Caco-2 (cell line): Measurements from ENCODE around the gene NTN5. TPM values are rescaled to one million over a fixed set of nuclear protein-coding genes. Genes with fewer than 3 reads are reported as not detected.
"Not testable (repeated sequence)": the region's sequence is repeated elsewhere in the genome, so short reads cannot be mapped to it uniquely, and the experiment has no call there.

Experiments used
- BruUV-seq: library from RNA; stranded (reverse); fragments of 400-500 nt; replicated peaks from 2 replicates; lab custom pipeline; 2021; lab: Mats Ljungman, UMichigan
- CTCF ChIA-PET: fragments of 300-600 bp; sonication (Branson Sonifier 250); formaldehyde crosslinking; loops from one replicate; lab custom pipeline; 2022; ENCODE audit warnings: antibody characterized with exemption; lab: Charles Lee
- POLR2A ChIA-PET: fragments of 300-600 bp; sonication (Branson Sonifier 250); formaldehyde crosslinking; loops from one replicate; lab custom pipeline; 2022; ENCODE audit warnings: antibody characterized with exemption; lab: Charles Lee
- DNase-seq, 2 experiments: peaks; one replicate each; pipeline versions ENCODE4 v3.0.0 to v3.0.0-alpha.2; 2020 to 2022
- H3K27me3 ChIP-seq: replicated peaks from 2 replicates; pipeline ENCODE4 v1.6.0; 2011; ENCODE audit warnings: low read length; ENCODE audit not compliant: control insufficient read depth, insufficient read depth
- H3K36me3 ChIP-seq: 2 replicates; pipeline ENCODE4 v1.5.1; 2011; ENCODE audit warnings: low read length; ENCODE audit not compliant: control insufficient read depth, insufficient read depth
- H3K4me1 ChIP-seq: fragments of 250-450 bp; sonication (Bioruptor Pico); 2 replicates; pipeline ENCODE4 v1.5.1; 2020; ENCODE audit warnings: mild to moderate bottlenecking
- H3K4me3 ChIP-seq: 2 replicates; pipeline ENCODE4 v1.5.1; 2011; ENCODE audit warnings: low read depth, mild to moderate bottlenecking, control low read depth, low read length
- H3K9me3 ChIP-seq: fragments of 250-450 bp; sonication (Bioruptor Pico); 2 replicates; pipeline ENCODE4 v1.5.1; 2020; ENCODE audit warnings: mild to moderate bottlenecking, moderate library complexity
- H3K27ac Mint-ChIP-seq: one replicate; pipeline ENCODE4 v1.8.0; 2022; ENCODE audit warnings: mixed read lengths; ENCODE audit not compliant: unreplicated experiment
- H3K27me3 Mint-ChIP-seq: one replicate; pipeline ENCODE4 v1.8.0; 2022; ENCODE audit warnings: mixed read lengths; ENCODE audit not compliant: insufficient read depth, unreplicated experiment
- H3K36me3 Mint-ChIP-seq: one replicate; pipeline ENCODE4 v1.8.0; 2022; ENCODE audit warnings: mild to moderate bottlenecking, mixed read lengths; ENCODE audit not compliant: insufficient read depth, unreplicated experiment
- H3K4me1 Mint-ChIP-seq: one replicate; pipeline ENCODE4 v1.8.0; 2022; ENCODE audit warnings: low read depth, mixed read lengths; ENCODE audit not compliant: unreplicated experiment
- H3K4me3 Mint-ChIP-seq: one replicate; pipeline ENCODE4 v1.8.0; 2022; ENCODE audit warnings: mild to moderate bottlenecking, moderate library complexity, mixed read lengths; ENCODE audit not compliant: unreplicated experiment
- H3K9me3 Mint-ChIP-seq: one replicate; pipeline ENCODE4 v1.8.0; 2022; ENCODE audit warnings: mixed read lengths; ENCODE audit not compliant: unreplicated experiment
- intact Hi-C: fragments of 100-400 bp; cut with micrococcal nuclease; formaldehyde crosslinking; loops from one replicate; pipeline ENCODE4 v1.10.0; 2022; ENCODE audit not compliant: unreplicated experiment
- total RNA-seq: library from RNA; stranded (reverse); gene quantifications from 2 replicates; pipeline ENCODE4 v1.2.3, GENCODE V29; 2022
- TF ChIP-seq, protein P1 (sequence below), 2 experiments: fragments of 200-600 bp in 1 of 2; IDR thresholded peaks; 1 replicate in 1 of 2; 2 replicates in 1 of 2; pipeline versions ENCODE4 v1.5.1 to v1.8.0; 2011 to 2022; ENCODE audit warnings: antibody characterized with exemption in 1 of 2, control low read depth in 1 of 2, inconsistent platforms in 1 of 2, low read depth in 1 of 2, low read length in 1 of 2, mild to moderate bottlenecking in 1 of 2, moderate library complexity in 1 of 2; ENCODE audit not compliant: insufficient read depth in 1 of 2, severe bottlenecking in 1 of 2, unreplicated experiment in 1 of 2

NTN5 gene
- total RNA-seq, 1 experiment from 2014 or later, result 0.34 TPM

DNA sequence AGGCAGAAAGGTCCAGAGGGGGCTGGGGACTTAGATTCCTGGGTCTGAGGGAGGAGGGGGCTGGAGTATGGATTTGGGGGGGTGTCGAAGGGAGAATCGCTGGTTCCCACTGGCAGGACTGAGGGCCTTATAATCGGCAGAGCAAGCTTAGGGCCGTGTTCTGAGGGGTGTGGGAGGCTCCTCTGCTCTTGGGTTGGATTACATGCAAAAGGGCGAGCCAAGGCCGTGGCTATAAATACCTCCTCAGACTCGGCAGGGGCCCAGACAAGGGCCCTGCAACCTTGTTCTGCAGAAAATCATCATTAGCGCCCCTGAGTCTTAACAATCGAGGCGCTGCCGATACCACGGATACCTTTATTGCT, 47.4 kb upstream of the NTN5 start:
- Mint-ChIP-seq H3K36me3 (peaks cover 26% of the 10 kb centered on the region), H3K27ac (peak overlapping the region; percentile 97), H3K4me1 (peaks cover 25% of the 10 kb centered on the region), H3K27me3 (no peaks in the 10 kb centered on the region), H3K9me3 (no peaks in the 10 kb centered on the region), H3K4me3 (peak overlapping the region; percentile 92)
- DNase-seq, result no peak
- no peaks in the 10 kb centered on the region for H3K27me3 ChIP-seq
- H3K36me3 ChIP-seq, result no peaks in the 10 kb centered on the region
- TF ChIP-seq, protein P1, sequence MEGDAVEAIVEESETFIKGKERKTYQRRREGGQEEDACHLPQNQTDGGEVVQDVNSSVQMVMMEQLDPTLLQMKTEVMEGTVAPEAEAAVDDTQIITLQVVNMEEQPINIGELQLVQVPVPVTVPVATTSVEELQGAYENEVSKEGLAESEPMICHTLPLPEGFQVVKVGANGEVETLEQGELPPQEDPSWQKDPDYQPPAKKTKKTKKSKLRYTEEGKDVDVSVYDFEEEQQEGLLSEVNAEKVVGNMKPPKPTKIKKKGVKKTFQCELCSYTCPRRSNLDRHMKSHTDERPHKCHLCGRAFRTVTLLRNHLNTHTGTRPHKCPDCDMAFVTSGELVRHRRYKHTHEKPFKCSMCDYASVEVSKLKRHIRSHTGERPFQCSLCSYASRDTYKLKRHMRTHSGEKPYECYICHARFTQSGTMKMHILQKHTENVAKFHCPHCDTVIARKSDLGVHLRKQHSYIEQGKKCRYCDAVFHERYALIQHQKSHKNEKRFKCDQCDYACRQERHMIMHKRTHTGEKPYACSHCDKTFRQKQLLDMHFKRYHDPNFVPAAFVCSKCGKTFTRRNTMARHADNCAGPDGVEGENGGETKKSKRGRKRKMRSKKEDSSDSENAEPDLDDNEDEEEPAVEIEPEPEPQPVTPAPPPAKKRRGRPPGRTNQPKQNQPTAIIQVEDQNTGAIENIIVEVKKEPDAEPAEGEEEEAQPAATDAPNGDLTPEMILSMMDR (IDR thresholded peaks at IDR 0.05; ENCODE audit: insufficient read depth in 1 of 2, low read depth in 1 of 2, low read length in 1 of 2, severe bottlenecking in 1 of 2, unreplicated experiment in 1 of 2), result no peak
- intact Hi-C loops, result loop anchor here (1.0 kb wide), 1 partner anchor 18 kb away; no protein-coding TSS in a partner anchor
- ChIA-PET CTCF (interaction anchor here (0.6 to 1.4 kb wide), 5 partner anchors 13 to 75 kb away, joined by 3 to 8 read pairs (median 5); partner anchors contain the start of gene CA11), POLR2A (interaction anchor here (0.5 to 1.0 kb wide), 6 partner anchors 12 to 485 kb away, joined by 3 to 8 read pairs (median 3); partner anchors contain the start of genes FUT2 and SPHK2)
- no peaks in the 10 kb centered on the region for H3K9me3 ChIP-seq
- H3K4me3 ChIP-seq, result peak overlapping the region; percentile 15; the same call in 1 of the 2 replicates
- no TSS peak for BruUV-seq
- peaks cover 10% of the 10 kb centered on the region for H3K4me1 ChIP-seq

- H3K9me3 Mint-ChIP-seq, result no peaks in the 10 kb centered on the region
- ChIA-PET POLR2A (no interaction called here), CTCF (interaction anchor here (1.3 kb wide), 1 partner anchor 20 kb away, joined by 8 read pairs; no protein-coding TSS in a partner anchor)
- peaks cover 16% of the 10 kb centered on the region for H3K4me1 ChIP-seq
- H3K4me1 Mint-ChIP-seq, result peaks cover 27% of the 10 kb centered on the region
- DNase-seq, result no peak
- TF ChIP-seq, protein P1 (IDR thresholded peaks at IDR 0.05; ENCODE audit: insufficient read depth in 1 of 2, low read depth in 1 of 2, low read length in 1 of 2, severe bottlenecking in 1 of 2, unreplicated experiment in 1 of 2), result no peak
- H3K4me3 ChIP-seq, result peak within 1 kb of the TSS; percentile 79
- no peaks in the 10 kb centered on the region for H3K27me3 Mint-ChIP-seq
- H3K27me3 ChIP-seq, result no peaks in the 10 kb centered on the region
- no TSS peak for BruUV-seq
- H3K36me3 Mint-ChIP-seq, result peaks cover 27% of the 10 kb centered on the region
- H3K9me3 ChIP-seq, result no peaks in the 10 kb centered on the region
- intact Hi-C loops, result loop anchor here (1.0 kb wide), 1 partner anchor 19 kb away; no protein-coding TSS in a partner anchor
- peak within 1 kb of the TSS; percentile 97 for H3K27ac Mint-ChIP-seq
- peak within 1 kb of the TSS; percentile 92 for H3K4me3 Mint-ChIP-seq
- H3K36me3 ChIP-seq, result no peaks in the 10 kb centered on the region
These were observed 46.7 kb upstream of the NTN5 start, which contains the start of gene MAMSTR for GRCh38 chr19:48719263-48720171. Gene MAMSTR (minus strand): TSS chr19:48719725. CDS start chr19:48719031, 694 bp downstream.

- CTCF ChIA-PET, result no interaction called here
- DNase-seq, result no peak
- no peak overlapping the region for H3K27ac Mint-ChIP-seq
- no peaks in the 10 kb centered on the region for H3K9me3 Mint-ChIP-seq
- TF ChIP-seq, protein P1 (IDR thresholded peaks at IDR 0.05; ENCODE audit: insufficient read depth in 1 of 2, low read depth in 1 of 2, low read length in 1 of 2, severe bottlenecking in 1 of 2, unreplicated experiment in 1 of 2), result no peak
- peaks cover 33% of the 10 kb centered on the region for H3K36me3 Mint-ChIP-seq
- H3K4me1 ChIP-seq, result peaks cover 16% of the 10 kb centered on the region
- no peaks in the 10 kb centered on the region for H3K9me3 ChIP-seq
- intact Hi-C loops, result no loop called here
- H3K4me3 ChIP-seq, result no peak overlapping the region
- H3K27me3 Mint-ChIP-seq, result no peaks in the 10 kb centered on the region
- no peaks in the 10 kb centered on the region for H3K36me3 ChIP-seq
- BruUV-seq, result no TSS peak
- peaks cover 30% of the 10 kb centered on the region for H3K4me1 Mint-ChIP-seq
- H3K27me3 ChIP-seq, result no peaks in the 10 kb centered on the region
- POLR2A ChIA-PET, result no interaction called here
- peak overlapping the region; percentile 36 for H3K4me3 Mint-ChIP-seq
These were observed 46.0 kb upstream of the NTN5 start for GRCh38 chr19:48718711-48719231.

DNA sequence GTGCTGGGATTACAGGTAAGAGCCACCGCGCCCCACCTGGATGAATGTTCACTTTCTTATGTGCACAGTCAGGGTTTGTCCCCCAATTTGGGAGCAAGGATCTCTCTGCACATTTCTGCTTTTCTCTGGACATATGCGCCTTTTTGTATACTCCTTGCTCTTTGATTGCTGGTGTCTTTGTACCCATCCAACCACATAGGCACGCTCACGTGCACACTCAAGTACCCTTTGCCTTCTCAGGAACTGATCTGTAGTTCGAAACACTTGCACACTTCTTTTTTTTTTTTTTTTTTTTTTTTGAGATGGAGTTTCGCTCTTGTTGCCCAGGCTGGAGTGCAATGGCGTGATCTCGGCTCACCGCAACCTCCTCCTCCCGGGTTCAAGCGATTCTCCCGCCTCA, 45.3 kb upstream of the NTN5 start:
- H3K36me3 ChIP-seq, H3K9me3 Mint-ChIP-seq, H3K27me3 ChIP-seq, H3K27ac Mint-ChIP-seq, H3K4me3 Mint-ChIP-seq, DNase-seq, H3K4me3 ChIP-seq, BruUV-seq, H3K27me3 Mint-ChIP-seq, POLR2A ChIA-PET, intact Hi-C loops, H3K9me3 ChIP-seq, CTCF ChIA-PET: not testable (repeated sequence)
- peaks cover 17% of the 10 kb centered on the region for H3K4me1 ChIP-seq
- Mint-ChIP-seq H3K36me3 (peaks cover 36% of the 10 kb centered on the region), H3K4me1 (peaks cover 30% of the 10 kb centered on the region)
